ENCODE data around the gene ZFAND3. TPM values are rescaled to one million over a fixed set of nuclear protein-coding genes. Genes with fewer than 3 reads are reported as not detected.

ZFAND3 gene
- total RNA-seq, 1 donor from 2014 or later = 56.3 TPM

DNA sequence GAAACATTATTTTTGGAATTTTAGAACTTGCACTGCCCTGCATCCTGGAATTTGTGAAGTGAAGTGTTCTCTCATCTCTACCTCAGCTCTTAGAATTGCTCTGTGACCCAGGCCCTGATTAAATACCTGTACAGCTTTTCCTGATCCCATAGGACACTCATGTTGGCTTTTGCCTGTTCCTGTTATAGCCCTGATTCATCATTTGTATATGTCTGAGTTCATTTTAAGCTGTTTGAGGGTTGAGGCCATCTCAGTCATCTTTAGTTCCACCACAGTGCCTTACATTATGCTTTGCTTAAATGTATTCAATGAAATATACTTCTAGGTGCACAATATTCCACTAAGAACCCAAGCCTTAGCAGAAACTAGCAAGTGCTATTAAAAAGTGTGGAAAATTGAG, 26.4 kb downstream of the ZFAND3 start:
- H3K36me3 Mint-ChIP-seq (ENCODE audit: low read depth) = peaks cover 10% of the 10 kb centered on the region
- POLR2A ChIA-PET = interaction anchor here (1.2 kb wide), 1 partner anchor 27 kb away, joined by 3 read pairs; the partner anchor contains the start of gene ZFAND3
- no peak overlapping the region for H3K4me3 Mint-ChIP-seq
- ATAC-seq (ENCODE audit: low read depth) (no peak), DNase-seq (no peak)
- TF ChIP-seq, protein P1, sequence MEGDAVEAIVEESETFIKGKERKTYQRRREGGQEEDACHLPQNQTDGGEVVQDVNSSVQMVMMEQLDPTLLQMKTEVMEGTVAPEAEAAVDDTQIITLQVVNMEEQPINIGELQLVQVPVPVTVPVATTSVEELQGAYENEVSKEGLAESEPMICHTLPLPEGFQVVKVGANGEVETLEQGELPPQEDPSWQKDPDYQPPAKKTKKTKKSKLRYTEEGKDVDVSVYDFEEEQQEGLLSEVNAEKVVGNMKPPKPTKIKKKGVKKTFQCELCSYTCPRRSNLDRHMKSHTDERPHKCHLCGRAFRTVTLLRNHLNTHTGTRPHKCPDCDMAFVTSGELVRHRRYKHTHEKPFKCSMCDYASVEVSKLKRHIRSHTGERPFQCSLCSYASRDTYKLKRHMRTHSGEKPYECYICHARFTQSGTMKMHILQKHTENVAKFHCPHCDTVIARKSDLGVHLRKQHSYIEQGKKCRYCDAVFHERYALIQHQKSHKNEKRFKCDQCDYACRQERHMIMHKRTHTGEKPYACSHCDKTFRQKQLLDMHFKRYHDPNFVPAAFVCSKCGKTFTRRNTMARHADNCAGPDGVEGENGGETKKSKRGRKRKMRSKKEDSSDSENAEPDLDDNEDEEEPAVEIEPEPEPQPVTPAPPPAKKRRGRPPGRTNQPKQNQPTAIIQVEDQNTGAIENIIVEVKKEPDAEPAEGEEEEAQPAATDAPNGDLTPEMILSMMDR (IDR thresholded peaks at IDR 0.05) = no peak
- CTCF ChIA-PET = interaction anchor here (0.7 kb wide), 1 partner anchor 91 kb away, joined by 3 read pairs; no protein-coding TSS in a partner anchor
- peaks cover 54% of the 10 kb centered on the region for H3K4me1 Mint-ChIP-seq
- no peaks in the 10 kb centered on the region for H3K9me3 Mint-ChIP-seq
- no peaks in the 10 kb centered on the region for H3K27me3 Mint-ChIP-seq
- intact Hi-C loops (cut with micrococcal nuclease) = no loop called here
- no peak overlapping the region for H3K27ac Mint-ChIP-seq

DNA sequence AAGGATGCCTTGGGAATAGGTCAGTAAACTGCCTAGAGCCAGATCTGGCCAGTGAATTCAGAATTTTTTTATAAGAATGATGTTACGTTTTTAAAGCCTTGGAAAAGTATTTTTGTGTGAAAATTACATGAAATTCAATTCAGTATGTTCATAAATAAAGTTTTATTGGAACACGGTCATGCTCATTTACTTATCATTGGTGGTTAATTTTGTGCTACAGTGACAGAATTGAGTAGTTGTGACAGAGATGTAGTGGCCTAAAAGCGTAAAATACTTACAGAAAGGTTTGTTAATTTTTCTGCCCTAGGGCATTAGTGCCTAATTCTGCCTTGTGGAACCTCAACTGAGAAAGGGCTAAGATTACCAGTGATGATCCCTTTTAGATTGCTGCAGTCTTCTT, 28.2 kb downstream of the ZFAND3 start:
- ChIA-PET CTCF (interaction anchor here (1.3 kb wide), 1 partner anchor 186 kb away, joined by 3 read pairs; no protein-coding TSS in a partner anchor), POLR2A (interaction anchor here (0.7 kb wide), 1 partner anchor 576 kb away, joined by 3 read pairs; no protein-coding TSS in a partner anchor)
- Mint-ChIP-seq H3K9me3 (no peaks in the 10 kb centered on the region), H3K27ac (no peak overlapping the region), H3K36me3 (ENCODE audit: low read depth) (peaks cover 10% of the 10 kb centered on the region), H3K4me1 (peaks cover 54% of the 10 kb centered on the region), H3K4me3 (no peak overlapping the region), H3K27me3 (no peaks in the 10 kb centered on the region)
- intact Hi-C loops (cut with micrococcal nuclease) = no loop called here
- ATAC-seq (ENCODE audit: low read depth) (no peak), DNase-seq (no peak)
- TF ChIP-seq, protein P1 (IDR thresholded peaks at IDR 0.05) = no peak

DNA sequence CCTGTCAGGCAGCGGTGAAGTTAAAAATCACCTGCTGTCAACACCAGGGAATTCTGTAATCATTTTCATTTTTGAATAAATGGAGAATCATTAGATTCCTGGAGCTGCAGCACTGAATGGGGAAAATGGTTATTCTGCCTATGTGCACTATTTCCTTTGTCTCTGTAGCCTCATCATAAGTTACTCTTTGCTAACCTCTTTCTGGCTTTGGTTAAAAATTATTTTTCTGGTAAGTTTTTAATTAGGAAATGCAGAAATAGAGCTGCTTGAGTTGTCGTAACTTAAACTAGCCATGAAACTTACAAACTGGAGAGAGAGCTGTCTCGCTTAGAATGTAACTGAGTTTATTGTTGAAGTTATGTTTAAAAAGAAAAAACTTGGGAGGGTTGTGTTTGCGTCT, 28.8 kb downstream of the ZFAND3 start:
- Mint-ChIP-seq H3K9me3 (no peaks in the 10 kb centered on the region), H3K36me3 (ENCODE audit: low read depth) (peaks cover 13% of the 10 kb centered on the region), H3K4me1 (peaks cover 56% of the 10 kb centered on the region), H3K27ac (no peak overlapping the region), H3K4me3 (no peak overlapping the region), H3K27me3 (no peaks in the 10 kb centered on the region)
- ChIA-PET CTCF (interaction anchor here (1.3 kb wide), 1 partner anchor 186 kb away, joined by 3 read pairs; no protein-coding TSS in a partner anchor), POLR2A (no interaction called here)
- DNase-seq = no peak
- ATAC-seq (ENCODE audit: low read depth) = no peak
- intact Hi-C loops (cut with micrococcal nuclease) = no loop called here
- TF ChIP-seq, protein P1 (IDR thresholded peaks at IDR 0.05) = no peak

DNA sequence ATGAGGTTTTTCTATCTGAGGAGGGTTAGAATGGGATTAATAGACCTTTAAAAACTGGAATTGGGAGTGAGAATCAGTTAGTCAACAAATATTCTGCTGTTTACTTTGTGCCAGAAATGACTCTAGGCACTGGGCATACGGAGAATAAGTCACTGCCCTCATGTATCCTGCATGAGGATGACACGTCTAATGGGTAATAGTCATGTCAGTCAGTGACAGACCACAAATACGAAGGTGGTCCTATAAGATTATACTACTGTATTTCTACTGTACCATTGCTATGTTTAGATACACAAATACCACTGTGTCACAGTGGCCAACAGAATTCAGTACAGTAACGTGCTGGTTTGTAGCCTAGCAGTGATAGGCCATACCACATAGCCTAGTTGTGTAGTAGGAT, 30.7 kb downstream of the ZFAND3 start:
- Mint-ChIP-seq H3K9me3 (no peaks in the 10 kb centered on the region), H3K36me3 (ENCODE audit: low read depth) (peaks cover 8% of the 10 kb centered on the region), H3K4me1 (peaks cover 54% of the 10 kb centered on the region), H3K4me3 (no peak overlapping the region), H3K27me3 (no peaks in the 10 kb centered on the region), H3K27ac (no peak overlapping the region)
- TF ChIP-seq, protein P1 (IDR thresholded peaks at IDR 0.05) = no peak
- ChIA-PET CTCF (no interaction called here), POLR2A (no interaction called here)
- DNase-seq (no peak), ATAC-seq (ENCODE audit: low read depth) (no peak)
- intact Hi-C loops (cut with micrococcal nuclease) = no loop called here

DNA sequence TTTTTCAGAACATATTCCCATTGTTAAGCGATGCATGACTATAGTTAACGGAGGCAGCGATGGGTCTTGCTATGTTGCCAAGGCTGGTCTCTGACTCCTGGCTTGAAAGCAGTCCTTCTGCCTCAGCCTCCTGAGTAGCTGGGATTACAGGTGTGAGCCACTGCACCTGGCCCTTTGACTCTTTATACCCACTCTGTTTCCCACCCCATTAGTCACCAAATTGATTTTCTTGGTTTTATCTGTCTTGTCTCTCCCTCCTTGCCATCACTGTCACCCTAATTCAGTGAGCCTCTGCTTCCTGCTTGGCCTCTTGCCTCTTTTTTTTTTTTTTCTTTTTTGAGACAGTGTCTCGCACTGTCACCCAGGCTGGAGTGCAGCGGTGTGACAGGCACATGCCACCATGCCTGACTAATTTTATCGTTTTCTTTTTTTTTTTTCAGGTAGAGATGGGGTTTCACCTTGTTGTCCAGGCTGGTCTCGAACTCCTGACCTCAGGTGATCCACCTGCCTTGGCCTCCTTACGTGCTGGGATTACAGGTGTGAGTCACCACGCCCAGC, 31.3 kb downstream of the ZFAND3 start:
- POLR2A ChIA-PET = no interaction called here
- H3K36me3 Mint-ChIP-seq (ENCODE audit: low read depth) = peaks cover 7% of the 10 kb centered on the region
- no peaks in the 10 kb centered on the region for H3K9me3 Mint-ChIP-seq
- TF ChIP-seq, protein P1 (IDR thresholded peaks at IDR 0.05) = no peak
- intact Hi-C loops (cut with micrococcal nuclease) = no loop called here
- H3K4me3 Mint-ChIP-seq = no peak overlapping the region
- no peaks in the 10 kb centered on the region for H3K27me3 Mint-ChIP-seq
- H3K27ac Mint-ChIP-seq = no peak overlapping the region
- peaks cover 52% of the 10 kb centered on the region for H3K4me1 Mint-ChIP-seq
- CTCF ChIA-PET = no interaction called here
- DNase-seq = no peak
- peak; percentile 37 for ATAC-seq (ENCODE audit: low read depth)
